ENCODE data around the gene SPG11.
"Not testable (repeated sequence)": the region's sequence is repeated elsewhere in the genome, so short reads cannot be mapped to it uniquely, and the experiment has no call there.

The SPG11 gene

DNA sequence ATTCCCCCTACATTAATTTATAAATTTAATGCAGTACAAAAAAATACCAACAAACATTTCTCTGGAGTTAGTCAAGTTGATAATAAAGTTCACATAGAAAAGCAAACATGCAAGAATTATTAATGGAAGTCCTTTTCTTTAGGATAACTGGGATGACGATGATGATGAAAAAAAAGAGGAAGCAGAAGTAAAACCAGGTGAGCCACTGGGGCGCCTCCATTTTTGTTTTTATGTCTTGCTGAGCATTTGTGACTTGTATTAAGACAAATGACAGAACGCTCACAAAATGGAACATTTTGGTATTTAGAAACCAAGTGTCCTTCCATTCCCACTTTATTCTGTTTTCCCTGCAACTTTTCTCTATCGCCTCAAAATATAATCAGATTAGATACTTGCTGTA, 112.7 kb downstream of the SPG11 start:
- DNase-seq (ENCODE audit: low spot score) = no peak

GRCh38 chr15:44550256-44550655, 113.2 kb downstream of the SPG11 start:
- no peak for DNase-seq (ENCODE audit: low spot score)

DNA sequence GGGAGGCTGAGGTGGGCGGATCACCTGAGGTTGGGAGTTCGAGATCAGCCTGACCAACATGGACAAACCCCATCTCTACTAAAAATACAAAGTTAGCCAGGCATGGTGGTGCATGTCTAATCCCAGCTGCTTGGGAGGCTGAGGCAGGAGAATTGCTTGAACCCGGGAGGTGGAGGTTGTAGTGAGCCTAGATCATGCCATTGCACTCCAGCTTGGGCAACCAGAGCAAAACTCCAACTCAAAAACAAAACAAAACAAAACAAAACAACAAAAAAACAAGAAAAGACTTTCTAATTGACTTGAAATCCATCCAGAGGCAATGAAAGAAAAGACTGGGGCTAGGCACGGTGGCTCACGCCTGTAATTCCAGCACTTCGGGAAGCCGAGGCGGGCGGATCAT, 114.3 kb downstream of the SPG11 start:
- DNase-seq (ENCODE audit: low spot score) = not testable (repeated sequence)

GRCh38 chr15:44545913-44546802, 117.3 kb downstream of the SPG11 start:
- no peak for DNase-seq (ENCODE audit: low spot score)

DNA sequence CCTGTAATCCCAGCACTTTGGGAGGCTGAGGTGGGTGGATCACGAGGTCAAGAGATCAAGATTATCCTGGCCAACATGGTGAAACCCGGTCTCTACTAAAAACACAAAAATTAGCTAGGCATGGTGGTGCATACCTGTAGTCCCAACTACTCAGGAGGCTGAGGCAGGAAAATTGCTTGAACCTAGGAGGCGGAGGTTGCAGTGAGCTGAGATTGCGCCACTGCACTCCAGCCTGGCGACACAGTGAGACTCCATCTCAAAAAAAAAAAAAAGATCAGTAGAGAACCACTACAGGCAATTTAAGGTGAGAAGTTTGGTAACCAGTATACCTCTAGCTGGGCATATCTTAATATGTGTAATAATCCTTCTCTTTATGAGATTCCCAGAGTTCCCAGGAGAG, 118.7 kb downstream of the SPG11 start:
- not testable (repeated sequence) for DNase-seq (ENCODE audit: low spot score)

GRCh38 chr15:44542596-44542995, 120.9 kb downstream of the SPG11 start:
- no peak for DNase-seq (ENCODE audit: low spot score)

DNA sequence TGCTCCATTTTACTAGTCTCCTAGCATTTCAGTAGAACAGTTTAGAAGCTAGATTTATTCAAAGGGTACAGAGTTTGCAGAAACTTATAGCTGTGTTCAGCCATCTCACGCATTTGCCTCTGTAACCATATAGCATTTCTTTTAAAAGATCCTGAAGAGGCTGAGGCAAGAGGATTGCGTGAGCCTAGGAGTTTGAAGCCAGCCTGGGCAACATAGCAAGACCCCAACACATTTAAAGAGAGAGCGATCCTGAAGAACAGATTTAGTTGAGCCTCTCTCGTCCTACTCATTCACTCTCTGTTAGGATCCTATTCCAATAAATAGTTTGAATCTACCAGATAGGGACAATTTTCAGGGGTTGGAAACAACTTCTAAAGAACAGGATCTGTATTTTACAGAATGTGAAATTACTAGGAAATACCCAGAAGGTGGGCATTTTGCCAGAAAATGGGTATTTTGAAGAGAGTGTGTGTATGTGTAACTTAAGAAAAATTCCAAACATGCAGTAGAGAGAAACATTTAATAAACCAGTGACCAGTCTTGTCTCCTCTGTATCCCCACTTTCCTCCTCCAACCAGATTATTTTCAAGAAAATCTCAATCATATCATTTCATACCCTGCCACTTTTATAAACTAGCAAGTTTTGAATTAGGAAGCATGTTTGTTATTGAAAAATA, 122.0 kb downstream of the SPG11 start:
- DNase-seq (ENCODE audit: low spot score) = no peak

DNA sequence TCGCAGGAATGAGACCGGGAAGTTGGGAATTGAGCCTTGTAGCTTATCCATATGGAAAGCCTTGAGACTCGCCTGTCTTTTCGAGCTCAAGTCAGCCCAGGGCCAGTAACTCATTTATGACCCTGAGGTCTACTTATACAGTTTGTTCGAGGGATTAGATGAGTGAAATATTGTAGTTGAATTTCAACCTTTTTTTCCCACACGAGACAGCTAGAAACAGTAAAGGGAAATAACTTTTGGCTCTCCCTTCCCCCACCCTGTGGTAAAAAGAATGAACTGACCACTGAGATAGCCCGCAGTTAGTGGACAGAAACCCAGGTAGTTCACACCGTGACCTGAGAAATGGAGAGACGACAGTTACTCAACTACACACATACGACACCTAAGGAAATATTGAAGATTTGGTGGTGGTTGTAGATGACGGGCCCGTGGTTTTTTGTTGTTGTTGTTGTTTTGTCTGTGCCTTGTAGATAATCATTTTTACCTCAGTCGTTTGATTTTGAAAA, 125.7 kb downstream of the SPG11 start:
- DNase-seq (ENCODE audit: low spot score) = no peak

- DNase-seq (ENCODE audit: low spot score) = peak; percentile 76
Measured at GRCh38 chr15:44536962-44537734, 126.3 kb downstream of the SPG11 start, which contains the start of gene EIF3J. Gene EIF3J, plus strand, starts transcription at chr15:44537147. Its CDS starts 48 bp downstream, at chr15:44537195.

- peak; percentile 60 for DNase-seq (ENCODE audit: low spot score)
Measured at GRCh38 chr15:44536302-44536961, 127.0 kb downstream of the SPG11 start.

DNA sequence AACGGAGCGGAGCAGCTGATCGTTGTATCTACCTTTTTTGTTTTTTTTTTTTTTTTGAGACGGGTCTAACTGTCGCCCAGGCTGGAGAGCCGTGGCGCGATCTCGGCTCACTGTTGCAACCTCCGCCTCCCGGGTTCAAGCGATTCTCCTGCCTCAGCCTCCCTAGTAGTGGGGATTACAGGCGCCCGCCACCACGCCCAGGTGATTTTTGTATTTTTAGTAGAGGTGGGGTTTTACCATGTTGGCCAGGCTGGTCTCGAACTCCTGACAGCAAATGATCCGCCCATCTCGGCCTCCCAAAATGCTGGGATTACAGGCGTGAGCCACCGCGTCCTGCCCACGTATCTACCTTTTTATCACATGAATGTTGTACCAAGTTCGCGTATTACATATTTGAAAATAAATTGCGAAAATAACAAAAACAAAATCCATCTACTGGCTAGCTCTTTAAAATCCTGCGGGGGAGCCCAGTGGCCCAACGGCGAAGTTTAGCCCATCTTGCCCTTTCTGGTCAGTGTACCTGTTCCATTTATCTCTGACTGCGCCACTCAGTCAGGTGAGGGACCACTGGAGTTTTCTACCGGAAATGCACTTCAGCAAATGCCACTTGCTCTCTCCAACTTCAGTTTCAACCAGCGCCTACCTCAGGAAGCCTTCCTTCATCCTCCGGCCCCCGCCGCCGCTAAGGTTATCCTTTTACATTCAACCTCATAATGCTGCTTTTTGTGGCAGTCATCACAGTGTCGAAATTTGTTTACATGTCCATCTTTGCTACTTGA, 127.8 kb downstream of the SPG11 start:
- no peak for DNase-seq (ENCODE audit: low spot score)

DNA sequence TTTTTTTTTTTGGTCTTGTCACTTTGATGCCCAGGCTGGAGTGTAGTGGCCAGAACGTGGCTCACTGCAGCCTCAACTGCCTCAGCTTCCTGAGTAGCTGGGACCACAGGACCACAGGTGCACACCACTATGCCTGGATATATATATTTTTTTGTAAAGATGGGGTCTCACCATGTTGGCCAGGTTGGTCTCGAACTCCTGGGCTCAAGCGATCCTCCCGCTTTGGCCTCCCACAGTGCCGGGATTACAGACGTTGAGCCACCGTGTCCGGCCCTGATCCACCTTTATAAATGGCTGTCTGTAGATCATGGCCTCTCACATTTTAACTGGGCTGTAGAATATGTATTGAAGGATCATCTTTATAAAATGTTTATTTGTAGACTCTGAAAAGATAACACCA, 128.4 kb downstream of the SPG11 start:
- no peak for DNase-seq (ENCODE audit: low spot score)

- DNase-seq (ENCODE audit: low spot score) = no peak
Measured at GRCh38 chr15:44532689-44533088, 130.8 kb downstream of the SPG11 start.

- DNase-seq (ENCODE audit: low spot score) = not testable (repeated sequence)
Measured at GRCh38 chr15:44532275-44532674, 131.2 kb downstream of the SPG11 start.

DNA sequence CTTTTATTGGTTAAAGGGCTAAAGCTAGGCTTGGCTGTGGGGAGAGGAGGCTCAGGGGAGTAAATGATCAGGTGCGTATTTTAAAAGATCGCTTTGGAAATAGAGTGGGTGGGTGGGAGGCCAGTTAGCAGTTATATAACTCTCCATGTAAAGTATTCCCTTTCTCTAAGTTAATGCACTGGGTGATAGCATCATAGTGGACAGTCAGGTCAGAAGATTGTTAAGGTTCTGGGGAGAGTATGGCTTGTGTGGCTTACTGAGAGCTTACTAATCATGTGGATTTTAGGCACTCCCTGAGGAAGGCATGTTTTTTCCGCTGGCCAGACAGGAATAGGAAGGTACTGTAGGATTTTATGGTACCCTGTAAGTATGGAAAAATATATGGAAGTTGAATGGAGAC, 132.8 kb downstream of the SPG11 start:
- no peak for DNase-seq (ENCODE audit: low spot score)

GRCh38 chr15:44529864-44530604, 133.4 kb downstream of the SPG11 start:
- no peak for DNase-seq (ENCODE audit: low spot score)

DNA sequence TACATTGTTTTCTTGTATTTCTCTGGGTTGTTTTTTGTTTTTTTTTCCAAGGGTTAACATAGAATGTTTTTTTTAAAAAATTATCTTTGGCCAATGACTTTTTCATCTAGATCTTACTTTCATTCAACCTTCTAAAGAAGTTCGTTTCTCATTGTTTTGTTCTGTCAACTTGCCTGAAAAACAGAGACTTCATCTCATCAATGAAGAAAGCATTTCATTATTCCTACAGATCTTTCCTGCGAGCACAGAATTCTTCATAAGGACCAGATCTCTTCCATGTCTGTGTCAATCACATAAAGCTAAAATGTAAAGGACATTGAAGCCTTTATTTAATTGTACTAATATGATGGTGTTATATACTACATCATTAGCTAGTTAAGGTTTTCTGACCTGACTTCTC, 136.2 kb downstream of the SPG11 start:
- DNase-seq (ENCODE audit: low spot score) = no peak

DNA sequence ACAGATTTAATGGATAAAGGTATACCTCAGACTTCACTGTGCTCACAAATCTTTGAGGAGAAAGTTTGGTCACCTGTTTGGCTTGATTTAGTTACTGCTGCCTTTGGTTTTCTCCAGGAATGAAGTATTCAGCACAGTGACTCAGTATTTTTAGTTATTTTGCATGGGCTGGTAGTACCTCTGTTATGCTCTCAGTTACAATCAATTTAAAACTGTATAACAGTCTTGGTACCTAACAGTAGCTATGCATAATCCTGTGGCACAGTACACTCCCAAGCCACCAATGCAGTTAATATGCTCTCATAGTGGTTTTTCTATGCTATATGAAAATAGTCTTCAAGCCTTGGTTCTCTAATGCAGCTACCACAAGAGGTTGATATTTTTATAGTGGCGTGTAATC, 138.4 kb downstream of the SPG11 start:
- no peak for DNase-seq (ENCODE audit: low spot score)

GRCh38 chr15:44519537-44519936, 143.9 kb downstream of the SPG11 start:
- no peak for DNase-seq (ENCODE audit: low spot score)

DNA sequence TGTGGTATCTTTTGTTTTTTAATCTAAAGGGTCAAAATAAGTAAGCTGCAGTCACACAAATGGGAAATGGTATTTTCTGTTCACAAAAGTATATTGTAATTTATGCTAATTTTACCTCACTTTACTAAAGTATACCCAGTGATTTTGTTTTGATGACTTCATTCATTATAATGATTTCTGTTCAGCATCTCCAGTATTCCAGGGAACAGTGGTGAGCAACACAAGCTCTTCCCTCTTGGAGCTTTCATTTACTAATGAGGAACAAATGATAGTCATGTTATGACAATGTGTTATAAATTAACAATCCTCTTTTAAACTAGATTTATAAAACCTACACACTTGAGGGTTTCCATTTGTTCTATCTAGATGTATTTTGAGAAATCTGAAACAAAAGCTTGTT, 147.0 kb downstream of the SPG11 start:
- DNase-seq (ENCODE audit: low spot score) = no peak
